ENCODE measurements around the gene DNAH2.
A peak's percentile ranks its signal among the peaks of the same experiment; 100 is the strongest.

DNAH2 gene

GRCh38 chr17:7685533-7686221, 31.9 kb upstream of the DNAH2 start (continued):
- TF ChIP-seq ATF2 (tag by site-specific recombination; IDR thresholded peaks at IDR 0.05; ENCODE audit: low read depth) = peak; percentile 96
- TF ChIP-seq ZNF416 (tag by site-specific recombination; IDR thresholded peaks at IDR 0.05) = no peak
- no peak for TF ChIP-seq ZNF521 (tag by site-specific recombination; IDR thresholded peaks at IDR 0.05)
- 0 out of 2 replicates have a peak, but pooled peaks have one; percentile 12 for TF ChIP-seq ZNF449 (tag by site-specific recombination; IDR thresholded peaks at IDR 0.05)
- TF ChIP-seq ZNF777 (tag by site-specific recombination; IDR thresholded peaks at IDR 0.05; ENCODE audit: borderline replicate concordance) = no peak
- TF ChIP-seq ZNF366 (tag by site-specific recombination; conservative IDR thresholded peaks at IDR 0.05) = peak; percentile 47; the same call in 1 of the 2 replicates
- TF ChIP-seq ZNF792 (tag by site-specific recombination; IDR thresholded peaks at IDR 0.05) = 0 out of 2 replicates have a peak, but pooled peaks have one; percentile 58
- no peak for TF ChIP-seq ZNF19 (tag by site-specific recombination; IDR thresholded peaks at IDR 0.05; ENCODE audit: low read depth)
- TF ChIP-seq ZNF341 (tag by site-specific recombination; IDR thresholded peaks at IDR 0.05; ENCODE audit: low read depth) = peak; percentile 9; the same call in 1 of the 2 replicates
- peak; percentile 30; the same call in 1 of the 2 replicates for TF ChIP-seq ZNF610 (tag by site-specific recombination; IDR thresholded peaks at IDR 0.05; ENCODE audit: borderline replicate concordance)
- TF ChIP-seq MEIS1 (CRISPR knock-in tag; IDR thresholded peaks at IDR 0.05; ENCODE audit: borderline replicate concordance) = no peak
- no peak for TF ChIP-seq TSHZ1 (tag by site-specific recombination; IDR thresholded peaks at IDR 0.05; ENCODE audit: borderline replicate concordance)
- TF ChIP-seq ZSCAN5A (tag by site-specific recombination; IDR thresholded peaks at IDR 0.05) = no peak

- CTCF ChIA-PET = interaction anchor here (0.6 to 9.3 kb wide), 35 partner anchors 9 to 746 kb away, joined by 3 to 207 read pairs (median 7); partner anchors contain the start of genes ATP1B2, CD68, DNAH2 and EFNB3
- H3K4me3 ChIP-seq (ENCODE audit: low read depth, low read length) = peak overlapping the region; percentile 93
- POLR2A ChIA-PET = interaction anchor here (0.6 to 6.2 kb wide), 48 partner anchors 9 to 640 kb away, joined by 3 to 215 read pairs (median 9); partner anchors contain the start of genes ATP1B2, CD68, DNAH2 and EFNB3
- peaks cover 15 to 18% of the 10 kb centered on the region in 2 experiments; a peak in 2 of 3 replicates for H3K36me3 ChIP-seq (ENCODE audit: control insufficient read depth in 2 of 2, insufficient read depth in 1 of 2, low read length in 2 of 2)
- H3K4me1 ChIP-seq (ENCODE audit: control insufficient read depth, insufficient read depth, low read length) = peaks cover 13% of the 10 kb centered on the region
- H3K27ac ChIP-seq (ENCODE audit: extremely low read depth, low read depth, low read length) = peak overlapping the region; percentile 96
- H3K9me3 ChIP-seq (ENCODE audit: control insufficient read depth, insufficient read depth, low read depth, low read length) = no peaks in the 10 kb centered on the region
- TF ChIP-seq SP2 (tag by site-specific recombination; IDR thresholded peaks at IDR 0.05) (peak; percentile 56; the same call in 1 of the 2 replicates), SP3 (tag by site-specific recombination; IDR thresholded peaks at IDR 0.05) (peak; percentile 73), CTCF (tag by site-specific recombination; IDR thresholded peaks at IDR 0.05) (no peak), ZNF658 (tag by site-specific recombination; IDR thresholded peaks at IDR 0.05) (no peak), ZBTB10 (tag by site-specific recombination; IDR thresholded peaks at IDR 0.05) (peak; percentile 84), ZBTB6 (tag by site-specific recombination; IDR thresholded peaks at IDR 0.05) (no peak)
Measured at GRCh38 chr17:7686222-7687071, 31.1 kb upstream of the DNAH2 start.

All from HEK293 (cell line).